K562 (cell line): ENCODE results near the gene FBP2. TPM values are rescaled to one million over a fixed set of nuclear protein-coding genes. Genes with fewer than 3 reads are reported as not detected.

ENCODE experiments used
- ATAC-seq: fragments of 200-7000 bp; cut with Tn5 transposase; 3 replicates; pipeline ENCODE4 v1.9.1; 2020; ENCODE audit warnings: moderate library complexity
- BruUV-seq: library from RNA; stranded (reverse); fragments of 400-500 nt; replicated peaks from 2 replicates; lab custom pipeline; 2021; lab: Mats Ljungman, UMichigan
- CTCF ChIA-PET: fragments of 300-600 bp; formaldehyde crosslinking; extraction: SDS; loops from one replicate; lab custom pipeline; 2021; ENCODE audit warnings: low intra/inter-chr PET ratio; lab: Yijun Ruan, JAX
- POLR2A ChIA-PET: fragments of 300-600, 350-650 bp; sonication (Branson Sonifier 250); formaldehyde crosslinking; extraction: SDS; loops from one replicate; lab custom pipeline; 2021; ENCODE audit warnings: antibody characterized with exemption, inconsistent platforms; lab: Yijun Ruan, JAX
- DNase-seq, 4 experiments: peaks; one replicate each; pipeline versions ENCODE4 v3.0.0 to v3.0.0-alpha.2; 2011 to 2018; ENCODE audit warnings: low spot score in 3 of 4, mixed read lengths in 3 of 4; ENCODE audit errors: extremely low read depth in 1 of 4
- FAIRE-seq: peaks from 2 replicates; lab custom pipeline; 2011; peaks lifted over from hg19 to GRCh38; lab: Jason Lieb, UNC
- H2AFZ ChIP-seq: 2 replicates; pipeline ENCODE4 v1.6.0; 2011; ENCODE audit warnings: low read depth, low read length, control low read depth, inconsistent platforms
- H3K27ac ChIP-seq: fragments of 200-600 bp; 3 replicates; pipeline ENCODE4 v1.8.0; 2011; ENCODE audit warnings: low read depth, mild to moderate bottlenecking, control low read depth, inconsistent platforms, low read length, moderate library complexity, mixed read lengths; ENCODE audit errors: extremely low read depth
- H3K27me3 ChIP-seq, 2 experiments: fragments of 300-600 bp in 1 of 2; 2 replicates in 1 of 2; 3 replicates in 1 of 2; pipeline versions ENCODE4 v1.6.0 to v1.8.0; 2011; ENCODE audit warnings: inconsistent platforms in 2 of 2, low read length in 2 of 2, mild to moderate bottlenecking in 1 of 2, mixed read lengths in 1 of 2, moderate library complexity in 1 of 2; ENCODE audit not compliant: control insufficient read depth in 2 of 2, insufficient read depth in 2 of 2
- H3K36me3 ChIP-seq: fragments of 300-600 bp; 3 replicates; pipeline ENCODE4 v1.8.0; 2011; ENCODE audit warnings: mild to moderate bottlenecking, low read length, inconsistent platforms; ENCODE audit not compliant: control insufficient read depth, insufficient read depth
- H3K4me1 ChIP-seq, 2 experiments: fragments of 200-600 bp in 1 of 2; replicated peaks in 1 of 2; 2 replicates in 1 of 2; 3 replicates in 1 of 2; pipeline versions ENCODE4 v1.5.1 to v1.8.0; 2011; ENCODE audit warnings: inconsistent platforms in 2 of 2, low read length in 2 of 2, mild to moderate bottlenecking in 1 of 2, mixed read lengths in 1 of 2, moderate library complexity in 1 of 2; ENCODE audit not compliant: control insufficient read depth in 2 of 2, insufficient read depth in 2 of 2
- H3K4me2 ChIP-seq: 2 replicates; pipeline ENCODE4 v1.6.1; 2011; ENCODE audit warnings: low read length, control low read depth, inconsistent platforms, mixed read lengths; ENCODE audit not compliant: insufficient read depth
- H3K4me3 ChIP-seq: fragments of 200-600 bp; sonication (generic), shearing (Covaris generic); 2 replicates; pipeline ENCODE4 v1.5.1; 2016; ENCODE audit warnings: control low read depth, inconsistent platforms
- H3K79me2 ChIP-seq: fragments of 200-600 bp; 3 replicates; pipeline ENCODE4 v1.8.0; 2011; ENCODE audit warnings: low read length, inconsistent platforms; ENCODE audit not compliant: control insufficient read depth, insufficient read depth
- H3K9ac ChIP-seq, 2 experiments: 2 replicates each; pipeline versions ENCODE4 v1.6.0 to v1.6.1; 2011; ENCODE audit warnings: low read depth in 2 of 2, low read length in 2 of 2, control low read depth in 1 of 2, inconsistent platforms in 1 of 2, mild to moderate bottlenecking in 1 of 2, mixed read lengths in 1 of 2; ENCODE audit not compliant: insufficient read depth in 1 of 2
- H3K9me1 ChIP-seq: one replicate; pipeline ENCODE4 v1.6.0; 2011; ENCODE audit warnings: inconsistent platforms, mild to moderate bottlenecking, low read length, moderate library complexity; ENCODE audit not compliant: control insufficient read depth, insufficient read depth
- H3K9me3 ChIP-seq: replicated peaks from 2 replicates; pipeline ENCODE4 v1.5.1; 2011; ENCODE audit warnings: low read depth, low read length, inconsistent platforms; ENCODE audit not compliant: control insufficient read depth, insufficient read depth
- H4K20me1 ChIP-seq: replicated peaks from 2 replicates; pipeline ENCODE4 v1.6.1; 2011; ENCODE audit warnings: low read length, inconsistent platforms, mixed read lengths; ENCODE audit not compliant: control insufficient read depth, insufficient read depth
- E4F1 ChIP-seq: fragments of 250-450 bp; sonication (Bioruptor Pico); IDR thresholded peaks from 2 replicates; pipeline ENCODE4 v1.5.0; 2021; ENCODE audit warnings: mild to moderate bottlenecking, borderline replicate concordance
- PHF21A ChIP-seq: fragments of 450-650 bp; IDR thresholded peaks from 2 replicates; pipeline ENCODE4 v1.6.1; 2017; ENCODE audit warnings: low read depth, borderline replicate concordance
- ZNF589 ChIP-seq: fragments of 200-800 bp; sonication (Bioruptor generic); IDR thresholded peaks from 2 replicates; pipeline ENCODE4 v1.6.1; 2016; ENCODE audit warnings: low read depth, missing genetic modification characterization, missing compliant biosample characterization
- WGBS: fragments of 100-300 bp; shearing (Covaris generic); methylation state at CpG from one replicate; pipeline ENCODE4 v1.1.6; 2016; ENCODE audit warnings: low coverage, mixed read lengths; ENCODE audit not compliant: insufficient coverage; ENCODE audit errors: missing lambda C conversion rate; 5-methylcytosine and 5-hydroxymethylcytosine counted together
- in situ Hi-C: fragments of 300-500 bp; cut with MboI; formaldehyde crosslinking; loops from 4 replicates; pipeline ENCODE4 v1.15.0; 2018; ENCODE audit warnings: inconsistent platforms, mixed read lengths
- intact Hi-C: fragments of 100-400 bp; cut with micrococcal nuclease; formaldehyde crosslinking; loops from 2 replicates; pipeline ENCODE4 v1.14.2; 2022
- polyA plus RNA-seq, 8 experiments: library from polyadenylated mRNA; depleted of rRNA in 4 of 8; stranded (reverse) in 5 of 8; unstranded in 3 of 8; fragments of >200 nt; fragmentation: Nextera tagmentation in 2 of 8; fragmentation: Illumina TruSeq in 1 of 8; extraction: Ambion mirVana in 2 of 8; extraction: Trizol in 1 of 8; gene quantifications; 2 replicates each; pipeline versions ENCODE4 v1.2.1 to v1.2.3, GENCODE V29; 2011 to 2014; ENCODE audit warnings: inconsistent platforms in 1 of 8, missing spikeins in 1 of 8
- total RNA-seq, 7 experiments: library from RNA; depleted of rRNA in 6 of 7; stranded (reverse); fragments of >200 nt in 6 of 7; fragmentation: Illumina TruSeq in 2 of 7; extraction: Trizol in 2 of 7; gene quantifications; 2 replicates each; pipeline versions ENCODE4 v1.2.1 to v1.2.3, GENCODE V29; 2011 to 2021; ENCODE audit warnings: low replicate concordance in 1 of 7

The FBP2 gene
- total and polyA plus RNA-seq, 9 of the 15 experiments (the other 6 are each of a cell fraction or from before 2014, with no cell fraction given): 0.06 TPM; not detected in 7

- Histone ChIP-seq H3K9ac (no peak overlapping the region), H3K4me3 (no peak overlapping the region), H2AFZ (no peak overlapping the region), H3K36me3 (no peaks in the 10 kb centered on the region), H4K20me1 (no peaks in the 10 kb centered on the region; the same call in 1 of the 2 replicates), H3K27ac (no peak overlapping the region), H3K9me3 (no peaks in the 10 kb centered on the region), H3K4me1 (0 out of 5 replicates have a peak, but pooled peaks cover 0 to 3% of the 10 kb centered on the region in 2 experiments), H3K4me2 (no peak overlapping the region), H3K79me2 (no peaks in the 10 kb centered on the region), H3K9me1 (no peaks in the 10 kb centered on the region), H3K27me3 (peaks cover 29 to 71% of the 10 kb centered on the region in 2 experiments; a peak in 4 of 5 replicates)
- FAIRE-seq (no peak), ATAC-seq (no peak), DNase-seq (no peak)
- intact Hi-C loops: loop anchor here (1.0 kb wide), 2 partner anchors 21 to 48 kb away; no protein-coding TSS in a partner anchor
- 5% methylated on average over 6 of the region's 6 CpGs for WGBS
- TF ChIP-seq E4F1 (CRISPR knock-in tag): no peak
- TF ChIP-seq PHF21A: no peak
- no peak for TF ChIP-seq ZNF589 (CRISPR knock-in tag)
- BruUV-seq: no TSS peak
- ChIA-PET CTCF (interaction anchor here (0.6 kb wide), 1 partner anchor 653 kb away, joined by 4 read pairs; no protein-coding TSS in a partner anchor), POLR2A (no interaction called here)
- in situ Hi-C loops: no loop called here
Measured at GRCh38 chr9:94602666-94603065, 9.0 kb upstream of the FBP2 start.
